Activated B cell treated with CpG ODN at 0.5 μM for 24 hours (primary cell): ENCODE results near the gene BRD4. TPM values are rescaled to one million over a fixed set of nuclear protein-coding genes. Genes with fewer than 3 reads are reported as not detected.

Source experiments
- ATAC-seq: fragments of 200-7000 bp; cut with Tn5 transposase; one replicate; pipeline ENCODE4 v1.10.0; 2021; ENCODE audit warnings: low read depth, mild to moderate bottlenecking, moderate library complexity
- CTCF ChIA-PET: fragments of 350-600 bp; sonication (Branson Sonifier 250); formaldehyde crosslinking; loops from one replicate; lab custom pipeline; 2021; ENCODE audit warnings: antibody characterized with exemption; lab: Charles Lee
- POLR2A ChIA-PET: fragments of 350-600 bp; sonication (Branson Sonifier 250); formaldehyde crosslinking; loops from one replicate; lab custom pipeline; 2021; ENCODE audit warnings: antibody characterized with exemption; lab: Charles Lee
- DNase-seq: peaks from one replicate; pipeline ENCODE4 v3.0.0; 2022
- H3K27ac Mint-ChIP-seq: one replicate; pipeline ENCODE4 v1.8.0; 2020; ENCODE audit warnings: mixed read lengths
- H3K27me3 Mint-ChIP-seq: one replicate; pipeline ENCODE4 v1.8.0; 2021; ENCODE audit warnings: mixed read lengths
- H3K36me3 Mint-ChIP-seq: one replicate; pipeline ENCODE4 v1.8.0; 2021; ENCODE audit warnings: low read depth, mixed read lengths
- H3K4me1 Mint-ChIP-seq: one replicate; pipeline ENCODE4 v1.8.0; 2021; ENCODE audit warnings: mixed read lengths
- H3K4me3 Mint-ChIP-seq: one replicate; pipeline ENCODE4 v1.8.0; 2020; ENCODE audit warnings: mild to moderate bottlenecking, mixed read lengths
- H3K9me3 Mint-ChIP-seq: one replicate; pipeline ENCODE4 v1.8.0; 2020; ENCODE audit warnings: mixed read lengths
- CTCF ChIP-seq: fragments of 200-600 bp; IDR thresholded peaks from one replicate; pipeline ENCODE4 v1.8.0; 2022; ENCODE audit warnings: antibody characterized with exemption, mild to moderate bottlenecking
- intact Hi-C: fragments of 100-400 bp; cut with micrococcal nuclease; formaldehyde crosslinking; loops from one replicate; pipeline ENCODE4 v1.15.1; 2024
- total RNA-seq: library from RNA; stranded (reverse); gene quantifications from 2 replicates; pipeline ENCODE4 v1.2.3, GENCODE V29; 2022

BRD4 gene
- total RNA-seq, 1 donor from 2014 or later = 164 TPM

DNA sequence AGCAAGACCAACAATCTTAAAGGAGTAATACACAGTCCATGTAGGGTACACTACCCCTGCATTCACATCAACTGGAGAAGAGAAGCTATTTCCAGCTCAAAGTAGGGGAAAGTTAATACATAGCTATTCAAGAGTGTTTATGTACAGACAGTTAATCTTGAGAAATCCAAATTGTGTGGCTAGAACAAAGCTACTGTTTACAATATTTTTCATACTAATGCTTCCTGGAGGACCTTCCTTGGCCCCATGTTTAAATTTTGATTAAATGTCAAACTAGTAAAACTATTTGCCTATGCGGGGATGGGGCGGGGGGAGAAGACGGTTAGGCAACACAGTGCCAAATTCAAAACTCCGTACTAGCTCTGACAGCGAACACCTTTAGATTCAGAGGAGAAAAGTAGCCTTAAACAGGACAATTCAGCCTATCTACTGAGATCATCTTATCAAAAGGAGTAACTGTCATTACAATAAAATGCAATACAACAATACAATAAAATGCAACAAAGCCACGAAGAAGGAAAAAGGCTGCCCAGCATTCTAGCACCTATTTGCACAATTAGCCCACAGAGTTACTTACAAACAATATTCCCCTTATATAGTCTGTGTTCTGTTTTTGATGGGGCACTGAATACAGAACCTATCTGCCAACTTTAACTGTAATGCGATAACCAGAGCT is 29.1 kb downstream of the BRD4 start:
- TF ChIP-seq CTCF = no peak
- H3K36me3 Mint-ChIP-seq = peaks cover 2% of the 10 kb centered on the region

GRCh38 chr19:15300533-15301197 is 31.7 kb downstream of the BRD4 start:
- Mint-ChIP-seq H3K27ac (peak overlapping the region; percentile 66), H3K4me1 (peaks cover 96% of the 10 kb centered on the region), H3K27me3 (no peaks in the 10 kb centered on the region), H3K4me3 (peak overlapping the region; percentile 12), H3K36me3 (peaks cover 18% of the 10 kb centered on the region), H3K9me3 (no peaks in the 10 kb centered on the region)
- no peak for TF ChIP-seq CTCF
- ChIA-PET CTCF (no interaction called here), POLR2A (no interaction called here)
- DNase-seq (no peak), ATAC-seq (no peak)
- intact Hi-C loops = no loop called here

More for the DNA sequence above, 29.1 kb downstream of the BRD4 start:
- Mint-ChIP-seq H3K9me3 (no peaks in the 10 kb centered on the region), H3K27me3 (no peaks in the 10 kb centered on the region), H3K4me1 (peaks cover 92% of the 10 kb centered on the region), H3K4me3 (peak overlapping the region; percentile 38), H3K27ac (peak overlapping the region; percentile 71)
- ATAC-seq = no peak
- DNase-seq = no peak
- intact Hi-C loops = no loop called here
- ChIA-PET POLR2A (interaction anchor here (0.7 to 1.6 kb wide), 5 partner anchors 8 to 31 kb away, joined by 3 to 6 read pairs (median 5); partner anchors contain the start of gene BRD4), CTCF (interaction anchor here (1.5 kb wide), 1 partner anchor 22 kb away, joined by 5 read pairs; no protein-coding TSS in a partner anchor)

GRCh38 chr19:15299568-15300409 is 32.5 kb downstream of the BRD4 start:
- Mint-ChIP-seq H3K36me3 (peaks cover 26% of the 10 kb centered on the region), H3K27ac (no peak overlapping the region), H3K9me3 (no peaks in the 10 kb centered on the region), H3K4me3 (no peak overlapping the region), H3K4me1 (peaks cover 98% of the 10 kb centered on the region), H3K27me3 (no peaks in the 10 kb centered on the region)
- ChIA-PET CTCF (no interaction called here), POLR2A (no interaction called here)
- no peak for TF ChIP-seq CTCF
- intact Hi-C loops = no loop called here
- ATAC-seq = no peak
- no peak for DNase-seq

GRCh38 chr19:15298847-15299567 is 33.3 kb downstream of the BRD4 start:
- H3K4me1 Mint-ChIP-seq = peaks cover 99% of the 10 kb centered on the region

More at GRCh38 chr19:15298847-15299567, 33.3 kb downstream of the BRD4 start:
- no peak for TF ChIP-seq CTCF
- DNase-seq (no peak), ATAC-seq (no peak)
- H3K9me3 Mint-ChIP-seq = no peaks in the 10 kb centered on the region
- H3K4me3 Mint-ChIP-seq = peak overlapping the region; percentile 16
- H3K27me3 Mint-ChIP-seq = no peaks in the 10 kb centered on the region
- CTCF ChIA-PET = no interaction called here
- POLR2A ChIA-PET = interaction anchor here (0.8 to 0.9 kb wide), 2 partner anchors 10 to 35 kb away, joined by 3 to 5 read pairs; no protein-coding TSS in a partner anchor
- peaks cover 24% of the 10 kb centered on the region for H3K36me3 Mint-ChIP-seq
- intact Hi-C loops = no loop called here
- H3K27ac Mint-ChIP-seq = peak overlapping the region; percentile 57
